Measurements from ENCODE around the gene GPX4. TPM values are rescaled to one million over a fixed set of nuclear protein-coding genes. Genes with fewer than 3 reads are reported as not detected.

Gene GPX4
- total and polyA plus RNA-seq, 2 of the 13 experiments (the other 11 are each of a cell fraction or from before 2014, with no cell fraction given) = 535 to 613 TPM

- TF ChIP-seq ZHX2 (IDR thresholded peaks at IDR 0.05; ENCODE audit: low read depth) (no peak; the same call in 1 of the 2 replicates), ZHX2 (CRISPR knock-in tag; IDR thresholded peaks at IDR 0.05; ENCODE audit: borderline replicate concordance) (no peak), DMAP1 (CRISPR knock-in tag; IDR thresholded peaks at IDR 0.05) (no peak; the same call in 1 of the 2 replicates), TEAD2 (CRISPR knock-in tag; IDR thresholded peaks at IDR 0.05) (no peak), TBL1XR1 (IDR thresholded peaks at IDR 0.05; ENCODE audit: borderline replicate concordance, low read length, partially characterized antibody) (no peak), ZNF264 (CRISPR knock-in tag; IDR thresholded peaks at IDR 0.05) (no peak), ZNF558 (CRISPR knock-in tag; IDR thresholded peaks at IDR 0.05; ENCODE audit: borderline replicate concordance) (0 out of 2 replicates have a peak, but pooled peaks have one; percentile 11), ELF4 (CRISPR knock-in tag; IDR thresholded peaks at IDR 0.05; ENCODE audit: borderline replicate concordance) (no peak), TBP (CRISPR knock-in tag; IDR thresholded peaks at IDR 0.05) (no peak), CBX5 (CRISPR knock-in tag; IDR thresholded peaks at IDR 0.05; ENCODE audit: borderline replicate concordance) (0 out of 2 replicates have a peak, but pooled peaks have one; percentile 18), NFE2L2 (IDR thresholded peaks at IDR 0.05; ENCODE audit: low read length) (no peak), SMARCC2 (IDR thresholded peaks at IDR 0.05) (no peak), SCMH1 (CRISPR knock-in tag; IDR thresholded peaks at IDR 0.05; ENCODE audit: borderline replicate concordance) (no peak), ZNF775 (CRISPR knock-in tag; IDR thresholded peaks at IDR 0.05; ENCODE audit: borderline replicate concordance) (0 out of 2 replicates have a peak, but pooled peaks have one; percentile 43), HNRNPLL (IDR thresholded peaks at IDR 0.05; ENCODE audit: low read depth, low read length, poor library complexity, severe bottlenecking) (no peak), ZNF788 (CRISPR knock-in tag; IDR thresholded peaks at IDR 0.05; ENCODE audit: borderline replicate concordance) (peak; percentile 29; the same call in 1 of the 2 replicates), HNRNPUL1 (IDR thresholded peaks at IDR 0.05; ENCODE audit: low read depth, low read length) (no peak), TCF12 (IDR thresholded peaks at IDR 0.05) (no peak), TCF12 (CRISPR knock-in tag; IDR thresholded peaks at IDR 0.05) (no peak), KLF11 (CRISPR knock-in tag; IDR thresholded peaks at IDR 0.05) (no peak), TFDP1 (CRISPR knock-in tag; IDR thresholded peaks at IDR 0.05; ENCODE audit: borderline replicate concordance) (peak; percentile 7; the same call in 1 of the 2 replicates), CHCHD3 (CRISPR knock-in tag; IDR thresholded peaks at IDR 0.05) (no peak)
These were observed 5.4 kb upstream of the GPX4 start (continued) for GRCh38 chr19:1098177-1099051.
